ENCODE results near the gene DESI1.
A peak's percentile ranks its signal among the peaks of the same experiment; 100 is the strongest.
"Not testable (repeated sequence)": the region's sequence is repeated elsewhere in the genome, so short reads cannot be mapped to it uniquely, and the experiment has no call there.

Gene DESI1

GRCh38 chr22:41582694-41583093, 38.1 kb downstream of the DESI1 start:
- DNase-seq = no peak

GRCh38 chr22:41579997-41580355, 40.9 kb downstream of the DESI1 start:
- no peak for DNase-seq

GRCh38 chr22:41579297-41579996, 41.4 kb downstream of the DESI1 start:
- DNase-seq = no peak

- no peak for DNase-seq
Observed at GRCh38 chr22:41578818-41579217, 42.0 kb downstream of the DESI1 start.

GRCh38 chr22:41578114-41578513, 42.7 kb downstream of the DESI1 start:
- no peak for DNase-seq

GRCh38 chr22:41576877-41577276, 44.0 kb downstream of the DESI1 start:
- peak; percentile 13 for DNase-seq

GRCh38 chr22:41575533-41575932, 45.3 kb downstream of the DESI1 start:
- no peak for DNase-seq

- no peak for DNase-seq
Observed at GRCh38 chr22:41574847-41575381, 45.9 kb downstream of the DESI1 start.

- no peak for DNase-seq
Observed at GRCh38 chr22:41573677-41574076, 47.2 kb downstream of the DESI1 start.

GRCh38 chr22:41572305-41572704, 48.5 kb downstream of the DESI1 start:
- DNase-seq = not testable (repeated sequence)

- DNase-seq = no peak
Observed at GRCh38 chr22:41571786-41572185, 49.1 kb downstream of the DESI1 start.

- DNase-seq = no peak
Observed at GRCh38 chr22:41570221-41570620, 50.6 kb downstream of the DESI1 start.

GRCh38 chr22:41568811-41569210, 52.0 kb downstream of the DESI1 start:
- DNase-seq = no peak

GRCh38 chr22:41567512-41567768, 53.4 kb downstream of the DESI1 start:
- DNase-seq = no peak

- no peak for DNase-seq
Observed at GRCh38 chr22:41565403-41566054, 55.3 kb downstream of the DESI1 start.

GRCh38 chr22:41564563-41564962, 56.3 kb downstream of the DESI1 start:
- no peak for DNase-seq

GRCh38 chr22:41563051-41563711, 57.7 kb downstream of the DESI1 start:
- DNase-seq = no peak

- no peak for DNase-seq
Observed at GRCh38 chr22:41562461-41562860, 58.4 kb downstream of the DESI1 start.

GRCh38 chr22:41561788-41562187, 59.1 kb downstream of the DESI1 start:
- DNase-seq = no peak

- no peak for DNase-seq
Observed at GRCh38 chr22:41561335-41561734, 59.5 kb downstream of the DESI1 start.

- no peak for DNase-seq
Observed at GRCh38 chr22:41560095-41560471, 60.8 kb downstream of the DESI1 start.

GRCh38 chr22:41558241-41558630, 62.6 kb downstream of the DESI1 start:
- DNase-seq = not testable (repeated sequence)

- peak; percentile 46 for DNase-seq
Observed at GRCh38 chr22:41557401-41558240, 63.2 kb downstream of the DESI1 start.

All from SHP77 treated with DMSO at 0.1 percent for 48 hours (cell line).